T-helper 1 cell treated with Interleukin-12 subunit alpha and Interleukin-12 subunit beta and Interleukin-4 antibody, amounts not matched to agents 30 μg/mL and 1 μg/mL, for 36 hours (primary cell): ENCODE data around the gene MED26.
A peak's percentile ranks its signal among the peaks of the same experiment; 100 is the strongest.
"Not testable (repeated sequence)": the region's sequence is repeated elsewhere in the genome, so short reads cannot be mapped to it uniquely, and the experiment has no call there.

Source experiments
- H3K27ac Mint-ChIP-seq: one replicate; pipeline ENCODE4 v1.8.0; 2021; ENCODE audit warnings: mild to moderate bottlenecking, mixed read lengths
- H3K27me3 Mint-ChIP-seq: one replicate; pipeline ENCODE4 v1.8.0; 2021; ENCODE audit warnings: low read depth, mixed read lengths
- H3K36me3 Mint-ChIP-seq: one replicate; pipeline ENCODE4 v1.8.0; 2021; ENCODE audit warnings: low read depth, mixed read lengths
- H3K4me1 Mint-ChIP-seq: one replicate; pipeline ENCODE4 v1.8.0; 2021; ENCODE audit warnings: low read depth, mixed read lengths
- H3K4me3 Mint-ChIP-seq: one replicate; pipeline ENCODE4 v1.8.0; 2021; ENCODE audit warnings: mild to moderate bottlenecking, moderate library complexity, mixed read lengths
- H3K9me3 Mint-ChIP-seq: one replicate; pipeline ENCODE4 v1.8.0; 2021; ENCODE audit warnings: mixed read lengths

MED26 gene

DNA sequence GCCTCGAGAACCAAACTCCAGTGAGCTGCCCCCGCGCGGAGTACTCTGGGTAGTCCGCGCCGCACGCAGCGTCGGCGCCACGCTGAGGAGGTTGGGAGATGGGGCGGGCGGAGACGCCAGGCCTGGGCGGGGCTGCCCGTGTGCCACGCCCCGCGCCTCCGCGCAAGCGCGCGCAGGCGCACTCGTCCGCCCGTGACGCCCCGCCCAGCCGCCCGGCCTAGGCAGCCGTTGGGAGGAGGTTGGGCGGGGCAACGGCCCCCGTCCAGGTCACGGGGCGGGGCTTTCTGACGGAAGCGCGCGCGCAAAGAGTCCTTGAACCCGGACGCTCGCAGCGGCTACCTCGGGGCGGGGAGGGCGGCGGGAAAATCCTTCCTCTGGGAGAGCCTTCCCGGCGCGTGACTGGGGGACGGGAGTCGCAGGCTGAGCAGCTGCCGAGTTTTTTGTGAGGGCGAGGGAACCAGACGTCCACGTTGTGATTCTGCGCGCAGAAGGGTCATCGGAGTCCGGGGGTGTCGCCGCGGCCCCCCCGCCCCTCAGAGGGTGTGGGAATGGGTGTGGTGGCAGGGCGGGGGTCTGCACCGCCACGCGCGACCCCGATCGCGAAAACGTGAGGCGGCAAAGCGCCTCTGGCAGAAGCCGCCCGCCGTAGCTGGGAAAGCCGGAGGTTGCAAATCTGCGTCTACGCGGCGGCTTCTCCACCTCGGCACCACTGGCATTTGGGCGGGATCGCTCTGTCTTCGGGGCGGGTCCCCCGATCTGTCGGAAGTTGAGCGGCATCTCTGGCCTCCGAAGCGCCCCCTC, at the start of gene MED26:
TSS of gene MED26 (minus strand) at position 22 of the 801 bp plus-strand sequence. CDS start 261 bp downstream, outside the sequence.
- Mint-ChIP-seq H3K27me3 (no peaks in the 10 kb centered on the region), H3K36me3 (peaks cover 29% of the 10 kb centered on the region), H3K4me1 (peaks cover 46% of the 10 kb centered on the region), H3K9me3 (no peaks in the 10 kb centered on the region), H3K27ac (peak within 1 kb of the TSS; percentile 99), H3K4me3 (peak within 1 kb of the TSS; percentile 97)

GRCh38 chr19:16677055-16677454, 49.1 kb upstream of the MED26 start:
- no peak overlapping the region for H3K4me3 Mint-ChIP-seq
- no peak overlapping the region for H3K27ac Mint-ChIP-seq
- peaks cover 10% of the 10 kb centered on the region for H3K9me3 Mint-ChIP-seq
- H3K27me3 Mint-ChIP-seq = no peaks in the 10 kb centered on the region
- no peaks in the 10 kb centered on the region for H3K36me3 Mint-ChIP-seq
- H3K4me1 Mint-ChIP-seq = peaks cover 1% of the 10 kb centered on the region

- Mint-ChIP-seq H3K36me3 (no peaks in the 10 kb centered on the region), H3K27ac (no peak overlapping the region), H3K4me3 (no peak overlapping the region), H3K27me3 (no peaks in the 10 kb centered on the region), H3K4me1 (peaks cover 1% of the 10 kb centered on the region), H3K9me3 (peaks cover 5% of the 10 kb centered on the region)
These were observed 48.2 kb upstream of the MED26 start for GRCh38 chr19:16676101-16676798.

GRCh38 chr19:16673839-16674238, 45.8 kb upstream of the MED26 start:
- not testable (repeated sequence) for H3K4me3 Mint-ChIP-seq, H3K36me3 Mint-ChIP-seq, H3K27ac Mint-ChIP-seq, H3K9me3 Mint-ChIP-seq, H3K4me1 Mint-ChIP-seq, H3K27me3 Mint-ChIP-seq

- Mint-ChIP-seq H3K4me1 (peaks cover 1% of the 10 kb centered on the region), H3K27ac (no peak overlapping the region), H3K27me3 (peaks cover 3% of the 10 kb centered on the region)
These were observed 45.2 kb upstream of the MED26 start for GRCh38 chr19:16673231-16673630.

DNA sequence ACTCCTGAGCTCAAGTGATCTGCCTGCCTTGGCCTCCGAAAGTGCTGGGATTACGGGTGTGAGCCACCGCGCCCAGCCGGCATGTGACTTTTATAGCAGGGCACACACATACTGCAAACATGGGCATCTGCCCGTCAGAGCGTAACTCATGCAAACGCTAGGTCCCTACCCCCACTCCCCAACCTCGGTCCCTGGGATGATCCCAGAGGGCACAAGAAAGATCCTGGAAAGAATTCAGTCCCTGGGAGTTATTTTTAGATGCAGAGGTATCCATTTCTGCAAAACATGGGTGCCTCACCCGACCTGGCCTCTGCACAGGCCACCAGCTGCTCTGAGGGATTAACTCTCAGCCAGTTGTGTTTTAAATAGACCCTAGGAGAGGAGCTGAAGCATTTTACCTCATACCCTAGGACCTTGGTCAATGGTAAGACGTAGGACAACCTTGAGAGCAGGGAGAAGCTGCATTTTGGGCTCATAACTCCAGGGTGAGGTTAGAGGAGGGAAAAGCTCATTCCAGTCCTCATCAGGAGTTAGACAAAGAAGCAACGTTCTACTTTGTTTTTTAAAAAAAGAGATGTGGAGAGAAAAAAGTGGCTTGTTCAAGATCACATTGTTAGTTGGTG, 43.8 kb upstream of the MED26 start:
- Mint-ChIP-seq H3K4me3 (no peak overlapping the region), H3K9me3 (no peaks in the 10 kb centered on the region), H3K27me3 (peaks cover 3% of the 10 kb centered on the region), H3K36me3 (no peaks in the 10 kb centered on the region), H3K27ac (no peak overlapping the region), H3K4me1 (no peaks in the 10 kb centered on the region)

More at GRCh38 chr19:16673231-16673630, 45.2 kb upstream of the MED26 start:
- Mint-ChIP-seq H3K9me3 (no peaks in the 10 kb centered on the region), H3K36me3 (no peaks in the 10 kb centered on the region), H3K4me3 (no peak overlapping the region)

DNA sequence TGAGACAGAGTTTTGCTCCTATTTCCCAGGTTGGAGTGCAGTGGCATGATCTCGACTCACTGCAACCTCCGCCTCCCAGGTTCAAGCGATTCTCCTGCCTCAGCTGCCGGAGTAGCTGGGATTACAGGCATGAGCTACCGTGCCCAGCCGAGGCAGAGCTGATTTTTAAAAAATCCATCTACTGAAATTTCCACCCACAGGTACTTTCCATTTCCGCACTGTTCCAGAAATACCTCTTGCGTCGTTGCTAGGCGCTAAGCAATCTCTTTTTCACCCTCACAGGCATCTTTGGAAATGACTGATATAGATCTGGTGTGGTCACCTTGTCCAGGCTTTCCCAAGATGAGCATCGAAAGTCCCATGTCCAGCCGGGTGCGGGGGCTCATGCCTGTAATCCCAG, 42.3 kb upstream of the MED26 start:
- peaks cover 3% of the 10 kb centered on the region for H3K27me3 Mint-ChIP-seq
- no peaks in the 10 kb centered on the region for H3K9me3 Mint-ChIP-seq
- H3K36me3 Mint-ChIP-seq = no peaks in the 10 kb centered on the region
- no peak overlapping the region for H3K4me3 Mint-ChIP-seq
- no peaks in the 10 kb centered on the region for H3K4me1 Mint-ChIP-seq
- H3K27ac Mint-ChIP-seq = no peak overlapping the region

DNA sequence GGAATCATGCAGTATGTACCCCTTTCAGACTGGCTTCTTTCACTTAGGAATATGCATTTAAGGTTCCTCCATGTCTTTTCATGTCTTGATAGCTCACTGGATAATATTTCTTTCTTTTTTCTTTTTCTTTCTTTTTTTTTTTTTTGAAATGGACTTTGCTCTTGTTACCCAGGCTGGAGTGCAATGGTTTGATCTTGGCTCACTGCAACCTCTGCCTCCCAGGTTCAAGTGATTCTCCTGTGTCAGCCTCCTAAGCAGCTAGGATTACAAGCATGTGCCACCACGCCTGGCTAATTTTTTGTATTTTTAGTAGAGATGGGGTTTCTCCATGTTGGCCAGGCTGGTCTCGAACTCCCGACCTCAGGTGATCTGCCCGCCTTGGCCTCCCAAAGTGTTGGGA, 40.7 kb upstream of the MED26 start:
- not testable (repeated sequence) for H3K9me3 Mint-ChIP-seq, H3K27ac Mint-ChIP-seq, H3K4me1 Mint-ChIP-seq, H3K4me3 Mint-ChIP-seq, H3K27me3 Mint-ChIP-seq, H3K36me3 Mint-ChIP-seq

DNA sequence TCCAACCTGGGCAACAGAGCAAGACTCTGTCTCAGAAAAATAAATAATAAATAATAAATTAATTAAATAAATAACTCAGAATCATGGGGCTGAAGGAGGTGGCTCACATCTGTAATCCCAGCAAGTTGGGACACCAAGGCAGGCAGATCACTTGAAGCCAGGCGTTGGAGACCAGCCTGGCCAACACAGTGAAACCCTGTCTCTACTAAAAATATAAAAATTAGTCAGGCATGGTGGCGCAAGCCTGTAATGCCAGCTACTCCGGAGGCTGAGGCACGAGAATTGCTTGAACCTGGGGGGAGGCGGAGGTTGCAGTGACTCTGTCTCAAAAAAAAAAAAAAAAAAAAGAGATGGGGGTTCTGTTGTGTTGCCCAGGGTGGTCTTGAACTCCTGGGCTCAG, 40.2 kb upstream of the MED26 start:
- peaks cover 9% of the 10 kb centered on the region for H3K27me3 Mint-ChIP-seq
- no peak overlapping the region for H3K4me3 Mint-ChIP-seq
- no peak overlapping the region for H3K27ac Mint-ChIP-seq
- H3K9me3 Mint-ChIP-seq = no peaks in the 10 kb centered on the region
- H3K36me3 Mint-ChIP-seq = no peaks in the 10 kb centered on the region
- H3K4me1 Mint-ChIP-seq = peaks cover 3% of the 10 kb centered on the region

DNA sequence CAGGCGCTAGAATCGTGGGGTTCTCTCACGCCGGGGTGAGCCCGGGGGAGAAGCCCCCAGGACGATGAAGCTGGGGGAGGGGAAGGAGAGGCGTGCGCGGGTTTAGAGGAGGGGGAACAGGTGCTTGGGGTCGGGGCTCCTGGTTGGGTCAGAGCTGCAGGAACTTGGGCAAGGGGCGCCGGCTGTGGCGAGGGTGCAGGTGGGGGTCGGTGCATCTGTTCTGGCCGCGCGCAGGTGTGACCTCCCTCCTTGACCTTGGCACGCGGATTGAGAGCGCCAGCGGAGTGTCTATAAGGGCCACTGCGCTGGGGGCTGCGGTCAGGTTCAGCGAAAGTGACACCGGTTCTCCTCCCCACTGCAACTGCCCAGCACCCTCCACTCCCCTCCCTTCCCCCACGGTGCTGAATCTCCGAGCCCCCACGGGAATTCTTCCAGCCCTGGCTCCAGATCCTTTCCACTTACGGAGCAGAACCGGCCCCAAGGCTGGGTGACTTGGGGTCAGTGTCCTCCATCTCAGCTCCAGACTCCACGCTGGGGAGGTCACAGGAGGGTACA, 33.6 kb upstream of the MED26 start:
- Mint-ChIP-seq H3K27ac (no peak overlapping the region), H3K36me3 (peaks cover 13% of the 10 kb centered on the region), H3K27me3 (peaks cover 17% of the 10 kb centered on the region), H3K4me1 (peaks cover 24% of the 10 kb centered on the region), H3K9me3 (no peaks in the 10 kb centered on the region), H3K4me3 (peak overlapping the region; percentile 67)

DNA sequence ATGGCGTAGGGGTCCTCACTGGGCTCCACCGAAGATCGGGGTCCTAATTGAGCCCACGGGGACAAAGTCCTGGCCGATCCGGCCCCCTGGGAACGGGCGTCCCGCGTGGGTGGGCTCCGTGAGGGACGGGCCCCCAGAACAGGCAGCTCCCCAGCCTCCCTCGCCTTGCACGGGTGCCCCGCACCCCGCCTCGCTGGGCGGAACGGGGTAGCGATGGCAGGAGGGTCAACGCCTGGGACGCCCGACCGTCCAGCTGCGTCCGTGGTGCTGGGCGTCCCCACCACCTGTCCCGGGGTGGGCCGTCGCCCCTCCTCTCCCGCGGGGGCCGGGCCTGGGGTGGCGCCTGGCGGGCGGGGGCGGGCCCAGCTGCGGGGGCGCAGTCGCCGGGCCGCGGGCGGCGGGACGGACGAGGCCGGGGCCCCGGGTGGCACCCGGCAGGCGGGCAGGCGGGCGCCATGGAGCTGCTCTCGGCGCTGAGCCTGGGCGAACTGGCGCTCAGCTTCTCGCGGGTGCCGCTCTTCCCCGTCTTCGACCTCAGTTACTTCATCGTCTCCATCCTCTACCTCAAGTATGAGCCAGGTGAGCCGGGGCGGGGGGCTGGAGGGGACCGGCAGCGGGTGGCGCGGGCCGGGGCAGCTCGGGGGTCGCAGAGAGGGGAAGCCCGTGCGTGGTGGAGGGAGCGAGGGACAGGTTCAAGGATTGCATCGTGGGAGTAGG, 32.9 kb upstream of the MED26 start, which contains the start of gene TMEM38A:
TSS of gene TMEM38A (plus strand) at position 377 of the 717 bp plus-strand sequence. CDS start at position 456, 79 bp downstream.
- peaks cover 13% of the 10 kb centered on the region for H3K36me3 Mint-ChIP-seq
- peaks cover 17% of the 10 kb centered on the region for H3K27me3 Mint-ChIP-seq
- H3K4me1 Mint-ChIP-seq = peaks cover 24% of the 10 kb centered on the region
- peak within 1 kb of the TSS; percentile 97 for H3K4me3 Mint-ChIP-seq
- H3K27ac Mint-ChIP-seq = peak within 1 kb of the TSS; percentile 96
- H3K9me3 Mint-ChIP-seq = no peaks in the 10 kb centered on the region

GRCh38 chr19:16659832-16660708, 32.1 kb upstream of the MED26 start, which contains the start of gene SMIM7:
Gene SMIM7 (minus strand): TSS chr19:16660144. CDS start chr19:16660110, 34 bp downstream.
- H3K27ac Mint-ChIP-seq = peak within 1 kb of the TSS; percentile 96

DNA sequence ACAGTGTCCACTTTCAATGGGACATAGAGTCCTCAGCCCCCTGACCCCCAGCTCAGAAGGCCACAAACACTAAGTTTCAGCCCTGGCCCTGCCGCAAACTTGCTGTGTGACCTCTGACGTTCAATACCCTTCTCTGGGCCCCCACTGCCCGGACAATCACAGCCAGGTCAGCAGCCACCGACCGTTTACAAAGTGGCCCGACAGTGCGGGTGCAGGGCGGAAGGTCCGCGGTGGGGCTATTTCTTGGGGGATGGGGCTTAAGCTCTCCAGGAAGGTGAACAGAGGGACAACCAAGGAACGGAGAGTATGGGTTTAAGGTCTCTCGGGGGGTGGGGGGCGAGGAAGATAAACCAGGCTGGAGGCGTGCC, 31.4 kb upstream of the MED26 start:
- Mint-ChIP-seq H3K27me3 (peaks cover 17% of the 10 kb centered on the region), H3K4me3 (peak overlapping the region; percentile 97), H3K27ac (peak overlapping the region; percentile 96), H3K9me3 (no peaks in the 10 kb centered on the region), H3K36me3 (peaks cover 14% of the 10 kb centered on the region), H3K4me1 (peaks cover 24% of the 10 kb centered on the region)

More at GRCh38 chr19:16659832-16660708, 32.1 kb upstream of the MED26 start, which contains the start of gene SMIM7:
- Mint-ChIP-seq H3K4me3 (peak within 1 kb of the TSS; percentile 97), H3K27me3 (peaks cover 17% of the 10 kb centered on the region), H3K36me3 (peaks cover 13% of the 10 kb centered on the region), H3K9me3 (no peaks in the 10 kb centered on the region), H3K4me1 (peaks cover 24% of the 10 kb centered on the region)
